Activated CD4-positive, alpha-beta T cell treated with anti-CD3 and anti-CD28 coated beads, Interleukin-10, Interleukin-2, amounts not matched to agents 100 ng/mL and 50 ng/mL, durations not matched to agents 16 hours and 8 hours (primary cell): ENCODE data around the gene SALL4.

Experiments used
- DNase-seq: peaks from one replicate; pipeline ENCODE4 v3.0.0-alpha.2; 2020

SALL4 gene

GRCh38 chr20:51734876-51735720, 67.2 kb downstream of the SALL4 start:
- DNase-seq: no peak

DNA sequence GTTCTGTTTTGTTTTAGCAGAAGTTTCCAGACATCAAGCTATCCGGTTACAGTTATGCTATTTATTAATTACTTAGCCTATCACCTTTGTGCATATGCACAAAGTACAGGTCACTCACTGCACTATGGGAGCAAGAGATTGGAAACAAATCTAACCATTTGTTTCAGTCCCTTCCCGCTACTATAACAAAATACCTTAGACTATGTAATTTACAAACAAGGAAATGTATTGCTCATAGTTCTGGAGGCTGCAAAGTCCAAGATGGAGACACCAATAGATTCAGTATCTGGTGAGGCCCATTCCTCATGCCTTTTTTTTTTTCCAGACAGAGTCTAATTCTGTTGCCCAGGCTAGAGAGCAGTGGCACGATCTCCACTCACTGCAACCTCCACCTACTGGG, 69.3 kb downstream of the SALL4 start:
- DNase-seq: no peak
